Smooth muscle cell (in vitro differentiated cells): ENCODE results near the gene CD2. TPM values are rescaled to one million over a fixed set of nuclear protein-coding genes. Genes with fewer than 3 reads are reported as not detected.
A peak's percentile ranks its signal among the peaks of the same experiment; 100 is the strongest.

Source experiments
- DNase-seq: peaks from one replicate; lab custom pipeline; 2025; ENCODE audit not compliant: unreplicated experiment; lab: John Stamatoyannopoulos, UW
- H2AFZ ChIP-seq: fragments of 200-600 bp; sonication (generic); 2 replicates; pipeline ENCODE4 v1.6.0; 2016; ENCODE audit warnings: antibody characterized with exemption, low read depth, mild to moderate bottlenecking
- H3F3A ChIP-seq: fragments of 200-600 bp; sonication (generic); 2 replicates; pipeline ENCODE4 v1.6.0; 2017; ENCODE audit warnings: antibody characterized with exemption, low read depth
- H3K27ac ChIP-seq: fragments of 200-600 bp; sonication (generic); 2 replicates; pipeline ENCODE4 v1.5.1; 2016; ENCODE audit warnings: low read depth, mild to moderate bottlenecking
- H3K27me3 ChIP-seq: fragments of 200-600 bp; sonication (generic); 2 replicates; pipeline ENCODE4 v1.6.1; 2016; ENCODE audit warnings: low read depth, mild to moderate bottlenecking
- H3K36me3 ChIP-seq: fragments of 200-600 bp; sonication (generic); 2 replicates; pipeline ENCODE4 v1.5.1; 2016; ENCODE audit warnings: low read depth
- H3K4me1 ChIP-seq: fragments of 200-600 bp; sonication (generic); 2 replicates; pipeline ENCODE4 v1.5.1; 2016; ENCODE audit warnings: low read depth
- H3K4me2 ChIP-seq: fragments of 200-600 bp; sonication (generic); 2 replicates; pipeline ENCODE4 v1.6.0; 2016; ENCODE audit warnings: mild to moderate bottlenecking
- H3K4me3 ChIP-seq: fragments of 200-600 bp; sonication (generic); 2 replicates; pipeline ENCODE4 v1.5.1; 2016; ENCODE audit warnings: mild to moderate bottlenecking
- H3K79me2 ChIP-seq: fragments of 200-600 bp; sonication (generic); 2 replicates; pipeline ENCODE4 v1.6.0; 2016; ENCODE audit warnings: low read depth, mild to moderate bottlenecking
- H3K9ac ChIP-seq: fragments of 200-600 bp; sonication (generic); 2 replicates; pipeline ENCODE4 v1.6.0; 2016; ENCODE audit warnings: low read depth
- H3K9me3 ChIP-seq: fragments of 200-600 bp; sonication (generic); replicated peaks from 2 replicates; pipeline ENCODE4 v1.5.1; 2016; ENCODE audit warnings: low read depth
- H4K20me1 ChIP-seq: fragments of 200-600 bp; sonication (generic); 2 replicates; pipeline ENCODE4 v1.6.0; 2016; ENCODE audit warnings: low read depth
- WGBS: methylation state at CpG from one replicate; pipeline ENCODE4 v1.1.7; 2016; ENCODE audit warnings: low lambda C conversion rate; 5-methylcytosine and 5-hydroxymethylcytosine counted together
- polyA plus RNA-seq: library from polyadenylated mRNA; unstranded; fragments of >200 nt; fragmentation: Nextera tagmentation; extraction: Ambion mirVana; gene quantifications from 2 replicates; pipeline ENCODE4 v1.2.1, GENCODE V29; 2016
- total RNA-seq: library from RNA; depleted of rRNA; stranded (reverse); fragments of >200 nt; gene quantifications from 2 replicates; pipeline ENCODE4 v1.2.3, GENCODE V29; 2014
- TF ChIP-seq, protein P1 (sequence below): fragments of 200-600 bp; sonication (generic); IDR thresholded peaks from 2 replicates; pipeline ENCODE4 v1.5.1; 2017; ENCODE audit warnings: borderline replicate concordance, mild to moderate bottlenecking, antibody characterized with exemption; ENCODE audit not compliant: insufficient read depth, poor library complexity, severe bottlenecking

The CD2 gene
- total and polyA plus RNA-seq, 2 experiments from 2014 or later = not detected

DNA sequence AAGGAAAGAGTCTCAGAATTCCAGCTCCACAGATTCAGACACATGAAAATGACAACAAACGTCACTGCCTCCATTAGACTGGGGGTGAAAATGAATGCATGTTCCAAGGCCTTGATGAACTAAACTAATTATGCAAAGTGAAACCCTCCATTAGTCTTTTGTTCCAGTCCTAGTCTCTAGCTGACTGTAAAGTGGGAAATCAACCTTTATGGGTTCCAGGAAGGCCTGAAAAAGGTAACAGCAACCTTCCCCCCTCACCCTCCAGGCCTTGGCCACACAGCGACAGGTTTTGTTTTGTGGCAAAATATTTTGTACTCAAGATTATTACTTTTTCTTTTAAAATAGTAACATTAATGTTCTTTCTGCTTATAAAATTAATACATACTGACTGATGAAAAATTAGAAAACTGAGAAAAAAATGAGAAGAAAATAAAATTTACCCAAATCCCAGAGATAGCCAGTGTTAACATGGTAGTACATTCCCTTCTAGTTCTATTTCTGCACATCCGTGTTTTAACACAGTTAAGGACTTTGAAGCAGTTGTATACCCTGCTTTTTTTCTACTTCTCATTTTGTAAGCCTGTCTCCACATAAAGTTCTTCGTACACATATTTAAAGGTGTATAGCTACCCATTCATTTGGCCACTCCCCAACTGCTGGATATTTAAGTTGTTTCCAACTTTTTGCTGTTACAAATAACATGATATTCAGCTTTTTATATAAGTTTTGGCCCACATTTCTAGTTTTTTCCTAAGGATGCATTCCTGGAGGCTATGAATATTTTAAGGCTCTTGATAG lies 60.9 kb downstream of the CD2 start:
- no peak overlapping the region for H3K27ac ChIP-seq
- no peak overlapping the region for H3K4me3 ChIP-seq
- WGBS = 91% methylated on average over 4 of the region's 4 CpGs
- no peaks in the 10 kb centered on the region for H3K9me3 ChIP-seq
- H3K36me3 ChIP-seq = no peaks in the 10 kb centered on the region
- H4K20me1 ChIP-seq = no peaks in the 10 kb centered on the region
- no peak for DNase-seq
- H3K27me3 ChIP-seq = no peaks in the 10 kb centered on the region
- no peaks in the 10 kb centered on the region for H3F3A ChIP-seq
- no peaks in the 10 kb centered on the region for H3K4me1 ChIP-seq
- H3K9ac ChIP-seq = no peak overlapping the region
- no peak overlapping the region for H2AFZ ChIP-seq
- no peaks in the 10 kb centered on the region for H3K79me2 ChIP-seq
- no peak overlapping the region for H3K4me2 ChIP-seq
- TF ChIP-seq, protein P1, sequence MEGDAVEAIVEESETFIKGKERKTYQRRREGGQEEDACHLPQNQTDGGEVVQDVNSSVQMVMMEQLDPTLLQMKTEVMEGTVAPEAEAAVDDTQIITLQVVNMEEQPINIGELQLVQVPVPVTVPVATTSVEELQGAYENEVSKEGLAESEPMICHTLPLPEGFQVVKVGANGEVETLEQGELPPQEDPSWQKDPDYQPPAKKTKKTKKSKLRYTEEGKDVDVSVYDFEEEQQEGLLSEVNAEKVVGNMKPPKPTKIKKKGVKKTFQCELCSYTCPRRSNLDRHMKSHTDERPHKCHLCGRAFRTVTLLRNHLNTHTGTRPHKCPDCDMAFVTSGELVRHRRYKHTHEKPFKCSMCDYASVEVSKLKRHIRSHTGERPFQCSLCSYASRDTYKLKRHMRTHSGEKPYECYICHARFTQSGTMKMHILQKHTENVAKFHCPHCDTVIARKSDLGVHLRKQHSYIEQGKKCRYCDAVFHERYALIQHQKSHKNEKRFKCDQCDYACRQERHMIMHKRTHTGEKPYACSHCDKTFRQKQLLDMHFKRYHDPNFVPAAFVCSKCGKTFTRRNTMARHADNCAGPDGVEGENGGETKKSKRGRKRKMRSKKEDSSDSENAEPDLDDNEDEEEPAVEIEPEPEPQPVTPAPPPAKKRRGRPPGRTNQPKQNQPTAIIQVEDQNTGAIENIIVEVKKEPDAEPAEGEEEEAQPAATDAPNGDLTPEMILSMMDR = no peak

DNA sequence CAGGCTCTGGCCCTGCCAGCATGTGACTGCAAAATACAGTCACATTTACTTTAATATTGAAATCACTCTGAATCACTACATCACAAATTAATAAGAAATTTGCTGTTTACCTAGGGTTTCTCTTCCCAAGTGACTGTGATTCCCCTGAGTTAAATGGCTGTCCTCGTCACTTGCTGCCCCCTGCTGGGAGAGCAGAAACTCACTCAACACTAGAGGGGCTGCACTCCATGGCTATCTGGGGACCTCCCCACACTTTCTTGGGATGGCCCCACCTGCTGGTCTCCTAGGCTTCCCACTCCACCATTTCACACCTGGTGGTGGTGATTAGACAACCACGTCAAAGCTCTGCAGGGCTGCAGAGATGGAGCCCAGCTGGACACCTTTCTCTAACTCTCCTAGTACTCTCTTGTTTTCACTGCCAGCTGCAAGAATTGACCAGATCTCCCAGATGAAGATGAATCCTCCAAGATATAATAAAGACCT lies 63.4 kb downstream of the CD2 start:
- Histone ChIP-seq H3K27me3 (no peaks in the 10 kb centered on the region), H3K4me1 (no peaks in the 10 kb centered on the region), H2AFZ (no peak overlapping the region), H3K9me3 (no peaks in the 10 kb centered on the region), H3K4me3 (no peak overlapping the region), H3K27ac (no peak overlapping the region), H3K79me2 (no peaks in the 10 kb centered on the region), H3K4me2 (no peak overlapping the region), H4K20me1 (no peaks in the 10 kb centered on the region), H3F3A (no peaks in the 10 kb centered on the region), H3K9ac (no peak overlapping the region), H3K36me3 (no peaks in the 10 kb centered on the region)
- TF ChIP-seq, protein P1 = peak; percentile 48
- DNase-seq = no peak
- WGBS = 52% methylated on average over 2 of the region's 2 CpGs

Other genes with a start within 250 kb of the CD2 start
- 38.5 and 43.8 TPM in 2 replicates for gene CD58, start 183.4 kb upstream of the CD2 start, total RNA-seq
- gene CD58, start 183.4 kb upstream of the CD2 start, polyA plus RNA-seq = 25.4 and 33.5 TPM in 2 replicates
- 28.4 and 31.5 TPM in 2 replicates for gene IGSF3, start 86.7 kb upstream of the CD2 start, total RNA-seq
- gene IGSF3, start 86.7 kb upstream of the CD2 start, polyA plus RNA-seq = 11.9 and 16.3 TPM in 2 replicates
- gene PTGFRN, start 155.5 kb downstream of the CD2 start, total RNA-seq = 97.9 and 152 TPM in 2 replicates
- 62.6 and 64.2 TPM in 2 replicates for gene PTGFRN, start 155.5 kb downstream of the CD2 start, polyA plus RNA-seq
- 0.81 and 0.85 TPM in 2 replicates for gene CD101, start 247.3 kb downstream of the CD2 start, total RNA-seq
- 2.0 and 3.1 TPM in 2 replicates for gene CD101, start 247.3 kb downstream of the CD2 start, polyA plus RNA-seq